Vein endothelial cell (primary cell): ENCODE data around the gene NUDC. TPM values are rescaled to one million over a fixed set of nuclear protein-coding genes. Genes with fewer than 3 reads are reported as not detected.

Source experiments
- total RNA-seq: library from RNA; depleted of rRNA; stranded (reverse); fragments of >200 nt; gene quantifications from 2 replicates; pipeline ENCODE4 v1.2.3, GENCODE V29; 2012

The NUDC gene
- 32.7 and 33.3 TPM in 2 replicates for total RNA-seq

GRCh38 chr1:26921540-26922430 is at the start of gene NUDC:
NUDC (plus strand) TSS chr1:26921743; CDS start chr1:26921849, 106 bp downstream.

GRCh38 chr1:26889551-26890466 is 31.7 kb upstream of the NUDC start, which contains the start of gene GPN2:
GPN2 (minus strand) TSS chr1:26890283; CDS start chr1:26890096, 187 bp downstream.

GRCh38 chr1:26900001-26900814 is 21.3 kb upstream of the NUDC start, which contains the start of gene GPATCH3:
GPATCH3 (minus strand) TSS chr1:26900467; CDS start chr1:26900442, 25 bp downstream.

GRCh38 chr1:26913754-26914619 is 7.6 kb upstream of the NUDC start, which contains the start of gene NR0B2:
NR0B2 (minus strand) TSS chr1:26913975; CDS start chr1:26913940, 35 bp downstream.

DNA sequence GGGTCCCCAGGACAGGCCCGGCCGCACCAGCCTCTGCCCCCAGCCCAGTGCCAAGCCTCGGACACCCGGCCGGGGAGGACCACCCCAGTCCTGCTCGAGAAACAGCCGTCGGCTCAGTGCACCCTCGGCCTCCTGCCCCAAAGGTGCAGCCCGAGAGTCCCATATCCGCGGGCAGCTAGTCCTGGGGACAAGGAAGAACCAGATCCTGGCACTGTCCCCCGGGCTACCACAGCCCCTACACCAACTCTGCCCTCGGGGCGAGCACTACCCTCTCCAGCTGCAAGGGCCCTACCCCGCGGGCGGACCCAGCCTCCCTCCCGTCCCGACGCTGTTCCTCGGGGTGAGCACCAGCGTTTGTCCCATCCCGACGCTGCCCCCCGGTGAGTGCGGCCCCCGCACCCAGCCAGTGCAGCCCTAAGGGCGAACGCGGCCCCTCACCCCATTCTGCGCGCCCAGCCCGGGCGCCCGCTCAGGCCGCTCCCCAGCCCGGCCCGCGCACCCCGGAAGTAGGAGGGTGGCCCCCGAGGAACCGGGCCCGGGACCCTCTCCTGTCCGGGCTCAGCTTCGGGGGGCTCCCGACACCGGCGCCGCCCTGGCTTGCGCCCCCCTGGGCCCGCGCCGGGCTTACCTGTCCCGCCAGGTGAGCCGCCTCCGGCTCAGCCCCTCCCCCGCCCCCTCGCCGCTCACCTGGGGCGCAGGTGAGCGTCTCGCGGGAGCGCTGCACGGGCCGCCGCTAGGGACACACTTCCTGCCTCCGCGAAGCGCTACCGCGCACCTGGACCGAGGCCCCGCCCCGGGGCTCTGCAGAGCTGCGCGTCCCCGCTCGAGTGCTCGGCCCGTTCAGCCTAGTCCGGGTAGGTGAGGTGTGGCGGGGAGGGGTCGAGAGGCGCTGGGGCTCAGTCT is 38.4 kb downstream of the NUDC start, which contains the start of gene KDF1:
TSS of gene KDF1 (minus strand) at position 747 of the 903 bp plus-strand sequence. CDS start 8,088 bp downstream, outside the sequence.

DNA sequence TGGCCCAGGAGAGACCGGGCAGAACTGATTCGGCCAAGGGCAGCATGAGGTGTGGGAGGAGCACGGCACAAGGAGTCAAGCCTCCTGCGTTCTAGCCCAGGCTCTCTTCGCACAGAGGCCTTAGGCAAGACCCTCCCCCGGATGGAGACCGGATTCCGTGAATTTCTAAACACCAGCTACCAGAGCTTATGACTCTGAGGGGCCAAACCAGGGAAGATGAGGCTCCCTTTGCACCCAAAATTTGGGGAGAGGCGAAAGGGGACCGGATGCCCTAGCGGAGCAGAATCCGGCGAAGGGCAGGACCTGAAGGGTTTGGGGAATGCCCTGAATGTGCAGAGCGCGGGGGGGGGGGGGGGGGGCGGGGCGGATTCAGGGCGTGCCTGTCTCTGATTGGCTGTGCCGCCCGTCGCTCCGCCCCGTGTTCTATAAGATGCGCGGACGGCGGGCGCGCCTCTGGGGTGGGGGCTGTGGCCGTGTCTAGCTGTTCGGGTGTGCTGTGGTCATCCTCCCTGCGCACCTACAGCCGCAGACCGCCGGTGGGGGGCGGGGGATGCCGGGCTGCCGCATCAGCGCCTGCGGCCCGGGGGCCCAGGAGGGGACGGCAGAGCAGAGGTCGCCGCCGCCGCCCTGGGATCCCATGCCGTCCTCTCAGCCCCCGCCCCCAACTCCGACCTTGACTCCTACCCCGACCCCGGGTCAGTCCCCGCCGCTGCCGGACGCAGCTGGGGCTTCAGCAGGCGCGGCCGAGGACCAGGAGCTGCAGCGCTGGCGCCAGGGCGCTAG is 71.9 kb downstream of the NUDC start, which contains the start of gene TRNP1:
TSS of gene TRNP1 (plus strand) at position 456 of the 783 bp plus-strand sequence. CDS start at position 551, 95 bp downstream.

Other genes with a start within 250 kb of the NUDC start
- gene ARID1A, start 225.7 kb upstream of the NUDC start, total RNA-seq = 35.1 and 43.8 TPM in 2 replicates
- 6.6 and 9.8 TPM in 2 replicates for gene PIGV, start 133.8 kb upstream of the NUDC start, total RNA-seq
- gene ZDHHC18, start 95.1 kb upstream of the NUDC start, total RNA-seq = 15.4 and 18.6 TPM in 2 replicates
- gene SFN, start 58.6 kb upstream of the NUDC start, total RNA-seq = 0.10 TPM in 1 of 2 replicates, not detected in the other
- gene GPN2, start 31.5 kb upstream of the NUDC start, total RNA-seq = 10.8 and 13.1 TPM in 2 replicates
- 6.5 and 7.5 TPM in 2 replicates for gene GPATCH3, start 21.3 kb upstream of the NUDC start, total RNA-seq
- not detected in 2 replicates for gene NR0B2, start 7.8 kb upstream of the NUDC start, total RNA-seq
- gene KDF1, start 38.7 kb downstream of the NUDC start, total RNA-seq = not detected in 2 replicates
- gene TRNP1, start 71.9 kb downstream of the NUDC start, total RNA-seq = 11.1 and 13.3 TPM in 2 replicates
- gene TENT5B, start 91.1 kb downstream of the NUDC start, total RNA-seq = 0.57 and 0.98 TPM in 2 replicates
- 12.7 and 13.0 TPM in 2 replicates for gene SLC9A1, start 233.4 kb downstream of the NUDC start, total RNA-seq